CD14-positive monocyte (primary cell): Measurements from ENCODE around the gene EPHX1. TPM values are rescaled to one million over a fixed set of nuclear protein-coding genes. Genes with fewer than 3 reads are reported as not detected.

Experiments
- DNase-seq, 3 donors: peaks; one replicate each; pipeline ENCODE4 v3.0.0-alpha.2; 2011 to 2022
- H2AFZ ChIP-seq: 2 replicates; pipeline ENCODE4 v1.6.0; 2012; ENCODE audit warnings: mild to moderate bottlenecking, low read depth, low read length, inconsistent platforms; ENCODE audit not compliant: insufficient read depth, poor library complexity, severe bottlenecking
- H3K27ac ChIP-seq, 2 donors: 1 replicate in 1 of 2; 2 replicates in 1 of 2; pipeline ENCODE4 v1.5.1; 2012 to 2013; ENCODE audit warnings: low read length in 2 of 2, control low read depth in 1 of 2, inconsistent platforms in 1 of 2, low read depth in 1 of 2, mild to moderate bottlenecking in 1 of 2
- H3K27me3 ChIP-seq, 2 donors: one replicate each; pipeline versions ENCODE4 v1.6.0 to v1.6.1; 2011 to 2013; ENCODE audit warnings: low read length in 2 of 2; ENCODE audit not compliant: control insufficient read depth in 2 of 2, insufficient read depth in 2 of 2
- H3K36me3 ChIP-seq, 2 donors: replicated peaks in 1 of 2; 1 replicate in 1 of 2; 2 replicates in 1 of 2; pipeline versions ENCODE4 v1.5.1 to v1.6.1; 2012 to 2013; ENCODE audit warnings: low read length in 2 of 2, control low read depth in 1 of 2, inconsistent platforms in 1 of 2, mild to moderate bottlenecking in 1 of 2; ENCODE audit not compliant: insufficient read depth in 2 of 2, control insufficient read depth in 1 of 2
- H3K4me1 ChIP-seq, 2 donors: 1 replicate in 1 of 2; 2 replicates in 1 of 2; pipeline versions ENCODE4 v1.5.1 to v1.6.1; 2012 to 2013; ENCODE audit warnings: low read length in 2 of 2, control low read depth in 1 of 2, inconsistent platforms in 1 of 2, mild to moderate bottlenecking in 1 of 2, moderate library complexity in 1 of 2; ENCODE audit not compliant: insufficient read depth in 2 of 2, control insufficient read depth in 1 of 2
- H3K4me2 ChIP-seq: replicated peaks from 2 replicates; pipeline ENCODE3; 2012; ENCODE audit warnings: low read length, moderate library complexity, mild to moderate bottlenecking; ENCODE audit not compliant: poor library complexity, severe bottlenecking; ENCODE audit errors: extremely low read depth
- H3K4me3 ChIP-seq, 3 experiments: fragments of 200-600 bp in 1 of 3; sonication (generic) in 1 of 3; replicated peaks in 1 of 3; 1 replicate in 2 of 3; 2 replicates in 1 of 3; pipeline ENCODE4 v1.5.1; 2011 to 2013; ENCODE audit warnings: low read length in 3 of 3, mild to moderate bottlenecking in 3 of 3, control low read depth in 2 of 3, low read depth in 2 of 3, inconsistent platforms in 1 of 3, moderate library complexity in 1 of 3
- H3K79me2 ChIP-seq: 2 replicates; pipeline ENCODE4 v1.6.0; 2012; ENCODE audit warnings: mild to moderate bottlenecking, control low read depth, inconsistent platforms, low read length, moderate library complexity; ENCODE audit not compliant: insufficient read depth
- H3K9ac ChIP-seq: 2 replicates; pipeline ENCODE4 v1.6.0; 2017; ENCODE audit warnings: low read length, mild to moderate bottlenecking; ENCODE audit not compliant: insufficient read depth, poor library complexity, severe bottlenecking
- H3K9me3 ChIP-seq, 2 donors: replicated peaks in 1 of 2; 1 replicate in 1 of 2; 2 replicates in 1 of 2; pipeline versions ENCODE4 v1.5.1 to v1.6.1; 2012 to 2013; ENCODE audit warnings: low read length in 2 of 2, control low read depth in 1 of 2; ENCODE audit not compliant: control insufficient read depth in 1 of 2, insufficient read depth in 1 of 2
- H4K20me1 ChIP-seq: 2 replicates; pipeline ENCODE4 v1.6.0; 2012; ENCODE audit warnings: mild to moderate bottlenecking, low read length, control low read depth, moderate library complexity; ENCODE audit not compliant: insufficient read depth
- H3K27ac Mint-ChIP-seq, 7 donors: one replicate each; pipeline ENCODE4 v1.8.0; 2020; ENCODE audit warnings: mild to moderate bottlenecking in 7 of 7, mixed read lengths in 7 of 7, moderate library complexity in 6 of 7, inconsistent platforms in 2 of 7
- H3K27me3 Mint-ChIP-seq, 3 donors: one replicate each; pipeline ENCODE4 v1.8.0; 2021 to 2022; ENCODE audit warnings: low read depth in 3 of 3, mild to moderate bottlenecking in 3 of 3, mixed read lengths in 3 of 3, moderate library complexity in 3 of 3, inconsistent platforms in 1 of 3
- H3K36me3 Mint-ChIP-seq, 2 donors: one replicate each; pipeline ENCODE4 v1.8.0; 2020; ENCODE audit warnings: mixed read lengths in 2 of 2, inconsistent platforms in 1 of 2, mild to moderate bottlenecking in 1 of 2
- H3K4me1 Mint-ChIP-seq: one replicate; pipeline ENCODE4 v1.8.0; 2020; ENCODE audit warnings: mild to moderate bottlenecking, mixed read lengths
- H3K4me3 Mint-ChIP-seq, 2 donors: one replicate each; pipeline ENCODE4 v1.8.0; 2020; ENCODE audit warnings: mild to moderate bottlenecking in 2 of 2, mixed read lengths in 2 of 2, moderate library complexity in 1 of 2
- H3K9me3 Mint-ChIP-seq, 7 donors: one replicate each; pipeline ENCODE4 v1.8.0; 2020 to 2022; ENCODE audit warnings: mixed read lengths in 7 of 7, mild to moderate bottlenecking in 6 of 7, moderate library complexity in 6 of 7, inconsistent platforms in 2 of 7
- WGBS: methylation state at CpG from one replicate; pipeline ENCODE4 v1.1.5; 2013; ENCODE audit warnings: missing lambda C conversion rate; ENCODE audit not compliant: insufficient coverage; 5-methylcytosine and 5-hydroxymethylcytosine counted together
- intact Hi-C, 2 donors: fragments of 100-400 bp; cut with micrococcal nuclease; formaldehyde crosslinking; loops; one replicate each; pipeline versions ENCODE4 v1.15.0 to v1.15.1; 2023
- polyA plus RNA-seq, 3 donors: library from polyadenylated mRNA; depleted of rRNA in 1 of 3; unstranded in 2 of 3; stranded (reverse) in 1 of 3; fragments of 300-500 nt in 2 of 3; fragments of >200 nt in 1 of 3; fragmentation: Illumina TruSeq in 2 of 3; gene quantifications; 1 replicate in 2 of 3; 2 replicates in 1 of 3; pipeline ENCODE4 v1.2.3, GENCODE V29; 2012 to 2021
- TF ChIP-seq, protein P1 (sequence below): fragments of 200-600 bp; IDR thresholded peaks from one replicate; pipeline ENCODE4 v1.8.0; 2022; ENCODE audit warnings: antibody characterized with exemption, mild to moderate bottlenecking

EPHX1 gene
- polyA plus RNA-seq, 3 donors: 4.6 to 23.8 (median 7.4) TPM

DNA sequence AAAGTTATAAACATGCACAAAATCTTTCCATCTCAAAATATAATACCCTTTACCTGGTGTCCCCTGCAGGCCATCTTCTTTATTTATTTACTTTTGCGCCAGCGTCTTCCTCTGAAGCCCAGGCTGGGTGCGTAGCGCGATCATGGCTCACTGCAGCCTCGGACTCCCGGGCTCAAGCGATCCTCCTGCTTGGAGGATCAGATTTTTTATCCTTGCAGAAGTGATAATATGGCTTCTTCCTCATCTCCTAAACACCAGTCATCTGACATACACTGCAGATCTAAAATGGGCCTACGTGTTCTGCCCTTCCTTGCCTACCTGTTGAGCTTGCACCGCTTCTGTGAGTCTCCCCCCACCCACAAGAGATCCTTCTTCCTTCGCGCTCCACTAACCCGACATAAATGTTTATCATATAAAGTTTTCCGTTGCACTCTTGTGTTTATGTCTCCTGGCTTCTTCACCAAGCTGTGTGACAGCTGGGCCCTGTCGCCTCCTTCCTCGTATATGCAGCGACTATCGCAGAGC lies 32.8 kb upstream of the EPHX1 start:
- H3K4me3 ChIP-seq: peak overlapping the region; percentile 24 to 90 (median 63)
- peak overlapping the region; percentile 82 for H3K4me2 ChIP-seq
- Mint-ChIP-seq H3K9me3 (peaks cover 0 to 3% (median 0%) of the 10 kb centered on the region in 7 donors), H3K27ac (no peak overlapping the region), H3K4me3 (no peak overlapping the region), H3K36me3 (peaks cover 0 to under 1% of the 10 kb centered on the region in 2 donors), H3K27me3 (peaks cover 0 to 2% (median 1%) of the 10 kb centered on the region in 3 donors), H3K4me1 (peaks cover 21% of the 10 kb centered on the region)
- DNase-seq: no peak
- H3K9me3 ChIP-seq: no peaks in the 10 kb centered on the region
- H3K4me1 ChIP-seq: peaks cover 47 to 48% of the 10 kb centered on the region in 2 donors
- WGBS: 27% methylated on average over 13 of the region's 18 CpGs
- peaks cover 28% of the 10 kb centered on the region for H4K20me1 ChIP-seq
- TF ChIP-seq, protein P1, sequence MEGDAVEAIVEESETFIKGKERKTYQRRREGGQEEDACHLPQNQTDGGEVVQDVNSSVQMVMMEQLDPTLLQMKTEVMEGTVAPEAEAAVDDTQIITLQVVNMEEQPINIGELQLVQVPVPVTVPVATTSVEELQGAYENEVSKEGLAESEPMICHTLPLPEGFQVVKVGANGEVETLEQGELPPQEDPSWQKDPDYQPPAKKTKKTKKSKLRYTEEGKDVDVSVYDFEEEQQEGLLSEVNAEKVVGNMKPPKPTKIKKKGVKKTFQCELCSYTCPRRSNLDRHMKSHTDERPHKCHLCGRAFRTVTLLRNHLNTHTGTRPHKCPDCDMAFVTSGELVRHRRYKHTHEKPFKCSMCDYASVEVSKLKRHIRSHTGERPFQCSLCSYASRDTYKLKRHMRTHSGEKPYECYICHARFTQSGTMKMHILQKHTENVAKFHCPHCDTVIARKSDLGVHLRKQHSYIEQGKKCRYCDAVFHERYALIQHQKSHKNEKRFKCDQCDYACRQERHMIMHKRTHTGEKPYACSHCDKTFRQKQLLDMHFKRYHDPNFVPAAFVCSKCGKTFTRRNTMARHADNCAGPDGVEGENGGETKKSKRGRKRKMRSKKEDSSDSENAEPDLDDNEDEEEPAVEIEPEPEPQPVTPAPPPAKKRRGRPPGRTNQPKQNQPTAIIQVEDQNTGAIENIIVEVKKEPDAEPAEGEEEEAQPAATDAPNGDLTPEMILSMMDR: no peak
- H3K79me2 ChIP-seq: peaks cover 49% of the 10 kb centered on the region
- peak overlapping the region; percentile 95 to 98 for H3K27ac ChIP-seq
- peak overlapping the region; percentile 88 for H2AFZ ChIP-seq
- intact Hi-C loops: loop anchor here (5.0 to 10.0 kb wide), 2 partner anchors 198 to 200 kb away; no protein-coding TSS in a partner anchor
- no peaks in the 10 kb centered on the region for H3K36me3 ChIP-seq
- H3K9ac ChIP-seq: peak overlapping the region; percentile 95
- no peaks in the 10 kb centered on the region for H3K27me3 ChIP-seq

DNA sequence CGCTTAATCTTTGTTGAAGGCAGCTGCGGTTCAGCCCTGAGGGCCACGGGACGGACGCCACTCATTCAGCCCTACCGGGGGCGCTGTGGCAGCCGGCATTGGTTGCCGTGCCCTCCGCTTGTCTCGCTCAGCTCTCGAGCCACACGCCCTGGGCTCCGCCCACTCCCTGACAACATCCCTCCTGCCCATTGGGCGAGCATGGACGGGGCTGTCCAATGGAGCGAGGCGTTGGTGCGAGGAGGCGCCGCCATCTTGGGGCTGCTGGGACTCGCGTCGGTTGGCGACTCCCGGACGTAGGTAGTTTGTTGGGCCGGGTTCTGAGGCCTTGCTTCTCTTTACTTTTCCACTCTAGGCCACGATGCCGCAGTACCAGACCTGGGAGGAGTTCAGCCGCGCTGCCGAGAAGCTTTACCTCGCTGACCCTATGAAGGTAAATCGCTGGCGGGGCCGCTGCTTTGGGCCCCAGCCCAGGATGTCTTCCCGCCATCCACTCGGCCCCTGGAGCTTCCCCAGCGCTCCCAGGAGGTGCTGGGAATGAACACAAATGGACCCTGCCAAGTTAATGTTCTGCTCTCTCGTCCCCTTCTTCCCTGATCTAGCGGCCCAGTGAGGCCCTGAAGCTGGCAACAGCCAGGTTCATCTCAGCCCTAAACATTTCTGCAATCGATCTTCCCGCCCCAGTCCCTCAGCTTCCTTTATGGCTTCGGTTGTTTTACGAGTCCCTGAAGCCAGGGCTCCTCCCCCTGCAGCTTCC lies 32.2 kb upstream of the EPHX1 start, which contains the start of gene SRP9:
TSS of gene SRP9 (plus strand) at position 244 of the 754 bp plus-strand sequence. CDS start at position 359, 115 bp downstream.
- Histone ChIP-seq H3K9me3 (no peaks in the 10 kb centered on the region), H2AFZ (peak within 1 kb of the TSS; percentile 88), H3K27ac (peak within 1 kb of the TSS; percentile 95 to 98), H3K4me2 (peak within 1 kb of the TSS; percentile 82), H3K36me3 (peaks cover 0 to 3% of the 10 kb centered on the region in 2 donors), H4K20me1 (peaks cover 35% of the 10 kb centered on the region), H3K79me2 (peaks cover 55% of the 10 kb centered on the region), H3K27me3 (no peaks in the 10 kb centered on the region), H3K4me1 (peaks cover 47 to 48% of the 10 kb centered on the region in 2 donors), H3K9ac (peak within 1 kb of the TSS; percentile 95), H3K4me3 (peak within 1 kb of the TSS; percentile 63 to 90 (median 75))
- Mint-ChIP-seq H3K4me3 (no peak within 1 kb of the TSS), H3K4me1 (peaks cover 25% of the 10 kb centered on the region), H3K27ac (no peak within 1 kb of the TSS), H3K9me3 (peaks cover 0 to 3% (median 0%) of the 10 kb centered on the region in 7 donors), H3K36me3 (peaks cover 6 to 7% of the 10 kb centered on the region in 2 donors), H3K27me3 (peaks cover 0 to 2% (median 1%) of the 10 kb centered on the region in 3 donors)
- 0% methylated on average over 25 of the region's 46 CpGs for WGBS
- intact Hi-C loops: loop anchor here (5.0 to 10.0 kb wide), 2 partner anchors 197 to 200 kb away; no protein-coding TSS in a partner anchor
- TF ChIP-seq, protein P1: peak; percentile 90
- peak; percentile 97 to 98 (median 98) for DNase-seq
